IMR-90 (cell line): Measurements from ENCODE around the gene NEGR1. TPM values are rescaled to one million over a fixed set of nuclear protein-coding genes. Genes with fewer than 3 reads are reported as not detected.

Experiments
- ATAC-seq: fragments of 200-7000 bp; cut with Tn5 transposase; 2 replicates; pipeline ENCODE4 v1.9.1; 2020; ENCODE audit warnings: low read depth, mild to moderate bottlenecking, moderate library complexity
- BruUV-seq: library from RNA; stranded (reverse); fragments of 400-500 nt; replicated peaks from 2 replicates; lab custom pipeline; 2021; lab: Mats Ljungman, UMichigan
- CTCF ChIA-PET: fragments of 300-600 bp; formaldehyde crosslinking; extraction: SDS; loops from one replicate; lab custom pipeline; 2021; ENCODE audit warnings: antibody characterized with exemption; lab: Yijun Ruan, JAX
- POLR2A ChIA-PET: fragments of 300-600 bp; sonication (Branson Sonifier 250); formaldehyde crosslinking; loops from one replicate; lab custom pipeline; 2022; ENCODE audit warnings: antibody characterized with exemption; ENCODE audit not compliant: unreplicated experiment; lab: Charles Lee
- DNase-seq: peaks from one replicate; pipeline ENCODE4 v3.0.0; 2013
- H2AFZ ChIP-seq: replicated peaks from 2 replicates; pipeline ENCODE3; 2013; ENCODE audit warnings: low read length, mild to moderate bottlenecking; ENCODE audit not compliant: poor library complexity
- H2AK5ac ChIP-seq: 2 replicates; pipeline ENCODE4 v1.6.1; 2013; ENCODE audit warnings: low read depth, low read length, inconsistent platforms
- H2AK9ac ChIP-seq: replicated peaks from 2 replicates; pipeline ENCODE3; 2013; ENCODE audit warnings: mild to moderate bottlenecking, low read depth, low read length, moderate library complexity; ENCODE audit not compliant: poor library complexity
- H2BK120ac ChIP-seq: 2 replicates; pipeline ENCODE4 v1.6.1; 2013; ENCODE audit warnings: low read depth, low read length, inconsistent platforms
- H2BK15ac ChIP-seq: 3 replicates; pipeline ENCODE4 v1.6.1; 2013; ENCODE audit warnings: low read depth, low read length, inconsistent platforms
- H2BK20ac ChIP-seq: 2 replicates; pipeline ENCODE4 v1.6.1; 2013; ENCODE audit warnings: low read depth, mild to moderate bottlenecking, inconsistent platforms, low read length, moderate library complexity
- H2BK5ac ChIP-seq: 2 replicates; pipeline ENCODE4 v1.6.1; 2013; ENCODE audit warnings: mild to moderate bottlenecking, low read depth, low read length, inconsistent platforms; ENCODE audit not compliant: poor library complexity, severe bottlenecking
- H3K14ac ChIP-seq: replicated peaks from 2 replicates; pipeline ENCODE4 v1.6.1; 2013; ENCODE audit warnings: low read depth, low read length, inconsistent platforms
- H3K18ac ChIP-seq: 2 replicates; pipeline ENCODE4 v1.6.1; 2013; ENCODE audit warnings: low read depth, low read length, control low read depth
- H3K23ac ChIP-seq: 2 replicates; pipeline ENCODE4 v1.6.1; 2013; ENCODE audit warnings: low read depth, low read length, inconsistent platforms
- H3K27ac ChIP-seq: 2 replicates; pipeline ENCODE4 v1.5.1; 2013; ENCODE audit warnings: mild to moderate bottlenecking, control low read depth, low read length; ENCODE audit not compliant: insufficient read depth
- H3K27me3 ChIP-seq: 2 replicates; pipeline ENCODE4 v1.6.1; 2013; ENCODE audit warnings: low read length; ENCODE audit not compliant: control insufficient read depth, insufficient read depth
- H3K36me3 ChIP-seq: 2 replicates; pipeline ENCODE4 v1.6.1; 2013; ENCODE audit warnings: low read length, mixed read lengths; ENCODE audit not compliant: control insufficient read depth, insufficient read depth
- H3K4ac ChIP-seq: 2 replicates; pipeline ENCODE4 v1.6.1; 2013; ENCODE audit warnings: low read depth, low read length, inconsistent platforms
- H3K4me1 ChIP-seq: 2 replicates; pipeline ENCODE4 v1.6.1; 2013; ENCODE audit warnings: low read length, mixed read lengths; ENCODE audit not compliant: control insufficient read depth, insufficient read depth
- H3K4me2 ChIP-seq: 2 replicates; pipeline ENCODE4 v1.6.1; 2013; ENCODE audit warnings: low read depth, mild to moderate bottlenecking, control low read depth, low read length, moderate library complexity
- H3K4me3 ChIP-seq: 2 replicates; pipeline ENCODE4 v1.5.1; 2013; ENCODE audit warnings: low read depth, mild to moderate bottlenecking, control low read depth, low read length, moderate library complexity; ENCODE audit not compliant: insufficient read depth
- H3K56ac ChIP-seq: 2 replicates; pipeline ENCODE4 v1.6.1; 2013; ENCODE audit warnings: low read length, inconsistent platforms; ENCODE audit not compliant: insufficient read depth; ENCODE audit errors: extremely low read depth
- H3K79me1 ChIP-seq, 2 experiments: 2 replicates each; pipeline ENCODE4 v1.6.1; 2013; ENCODE audit warnings: low read length in 2 of 2, inconsistent platforms in 1 of 2, low read depth in 1 of 2
- H3K9ac ChIP-seq: 2 replicates; pipeline ENCODE4 v1.6.1; 2013; ENCODE audit warnings: low read depth, low read length, control low read depth
- H3K9me1 ChIP-seq: 2 replicates; pipeline ENCODE4 v1.6.1; 2013; ENCODE audit warnings: low read length, inconsistent platforms; ENCODE audit not compliant: insufficient read depth
- H3K9me3 ChIP-seq: 2 replicates; pipeline ENCODE4 v1.6.1; 2013; ENCODE audit warnings: low read length; ENCODE audit not compliant: control insufficient read depth, insufficient read depth
- H4K20me1 ChIP-seq: 2 replicates; pipeline ENCODE4 v1.6.1; 2013; ENCODE audit warnings: low read length, inconsistent platforms; ENCODE audit not compliant: insufficient read depth
- H4K5ac ChIP-seq: 2 replicates; pipeline ENCODE4 v1.6.1; 2013; ENCODE audit warnings: mild to moderate bottlenecking, low read depth, low read length, control low read depth
- H4K8ac ChIP-seq, 2 experiments: 2 replicates each; pipeline ENCODE4 v1.6.1; 2013; ENCODE audit warnings: low read depth in 2 of 2, low read length in 2 of 2, control low read depth in 1 of 2, inconsistent platforms in 1 of 2
- H4K91ac ChIP-seq: 2 replicates; pipeline ENCODE4 v1.6.1; 2013; ENCODE audit warnings: low read depth, low read length, inconsistent platforms; ENCODE audit not compliant: insufficient read depth
- MAZ ChIP-seq: IDR thresholded peaks from 2 replicates; pipeline ENCODE4 v1.6.1; 2012; ENCODE audit warnings: low read depth, mild to moderate bottlenecking, low read length, improper control_type of control experiment, moderate library complexity, borderline replicate concordance
- MXI1 ChIP-seq: IDR thresholded peaks from 2 replicates; pipeline ENCODE4 v1.6.1; 2012; ENCODE audit warnings: low read depth, mild to moderate bottlenecking, low read length, moderate library complexity, borderline replicate concordance
- NFE2L2 ChIP-seq: fragments of 150-350 bp; IDR thresholded peaks from 2 replicates; pipeline ENCODE4 v1.6.1; 2016; ENCODE audit warnings: low read depth, mild to moderate bottlenecking, low read length
- POLR2A ChIP-seq: IDR thresholded peaks from 2 replicates; pipeline ENCODE4 v1.6.1; 2012; ENCODE audit warnings: mild to moderate bottlenecking, low read depth, low read length
- RCOR1 ChIP-seq: IDR thresholded peaks from 2 replicates; pipeline ENCODE4 v1.6.1; 2012; ENCODE audit warnings: mild to moderate bottlenecking, low read length, improper control_type of control experiment; ENCODE audit not compliant: insufficient replicate concordance
- RFX5 ChIP-seq: IDR thresholded peaks from 2 replicates; pipeline ENCODE4 v1.8.0; 2012; ENCODE audit warnings: low read depth, mild to moderate bottlenecking, low read length, moderate library complexity
- dilution Hi-C: fragments of 300-500 bp; cut with HindIII; formaldehyde crosslinking; loops from one replicate; pipeline ENCODE4 v1.14.3; 2018; ENCODE audit warnings: low sequenced_read_pairs; ENCODE audit not compliant: unreplicated experiment
- in situ Hi-C: fragments of 300-500 bp; cut with MboI; formaldehyde crosslinking; loops from 3 replicates; pipeline ENCODE4 v1.14.3; 2019; ENCODE audit warnings: low sequenced_read_pairs, inconsistent platforms, mixed read lengths
- intact Hi-C: fragments of 100-400 bp; cut with micrococcal nuclease; formaldehyde crosslinking; loops from 2 replicates; pipeline ENCODE4 v1.10.0; 2022
- polyA plus RNA-seq, 3 experiments: library from polyadenylated mRNA; depleted of rRNA; stranded (reverse); fragments of >200 nt; gene quantifications; 2 replicates each; pipeline ENCODE4 v1.2.3, GENCODE V29; 2012; ENCODE audit warnings: low replicate concordance in 1 of 3
- total RNA-seq: library from RNA; depleted of rRNA; stranded (reverse); fragments of >200 nt; gene quantifications from 2 replicates; pipeline ENCODE4 v1.2.3, GENCODE V29; 2012
- TF ChIP-seq, protein P1 (sequence below): fragments of 150-350 bp; IDR thresholded peaks from 2 replicates; pipeline ENCODE4 v1.6.1; 2016; ENCODE audit warnings: low read depth, mild to moderate bottlenecking, low read length, moderate library complexity, borderline replicate concordance
- TF ChIP-seq, protein P2 (sequence below): conservative IDR thresholded peaks from 2 replicates; pipeline ENCODE4 v1.5.1; 2012; ENCODE audit warnings: mild to moderate bottlenecking, low read depth, low read length, improper control_type of control experiment
- TF ChIP-seq, protein P3 (sequence below): fragments of 150-350 bp; IDR thresholded peaks from 2 replicates; pipeline ENCODE4 v1.6.1; 2017; ENCODE audit warnings: mild to moderate bottlenecking, antibody characterized with exemption, low read length, low read depth

NEGR1 gene
- total and polyA plus RNA-seq, 2 of the 4 experiments (the other 2 are of a cell fraction): 5.1 to 9.1 TPM

DNA sequence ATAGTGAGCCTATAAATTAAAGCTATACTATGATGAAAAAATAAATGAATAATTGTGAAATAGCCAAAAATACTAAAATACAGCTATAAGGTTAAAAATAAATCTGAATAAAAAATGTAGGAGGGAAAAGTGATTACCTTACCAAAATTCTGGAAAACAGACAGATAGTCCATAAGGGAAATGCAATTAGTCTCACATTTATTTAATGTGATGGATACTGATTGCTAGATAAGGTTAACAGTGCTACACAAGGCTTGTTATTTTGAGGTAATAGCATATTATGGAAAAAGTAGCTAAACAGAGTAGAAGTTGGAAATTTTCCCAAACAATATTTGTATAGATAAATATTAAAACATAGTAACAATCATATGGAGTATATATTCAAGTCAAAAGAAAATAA is 413.0 kb downstream of the NEGR1 start:
- Histone ChIP-seq H2AK9ac (no peak overlapping the region), H3K18ac (no peak overlapping the region), H2AK5ac (no peak overlapping the region), H2BK120ac (no peak overlapping the region), H3K9ac (no peak overlapping the region), H4K5ac (no peak overlapping the region), H2BK20ac (no peak overlapping the region), H3K4me1 (no peaks in the 10 kb centered on the region), H3K79me1 (no peaks in the 10 kb centered on the region), H2BK15ac (no peak overlapping the region), H3K9me3 (no peaks in the 10 kb centered on the region), H3K23ac (no peak overlapping the region), H4K20me1 (no peaks in the 10 kb centered on the region), H4K8ac (no peak overlapping the region), H2BK5ac (no peak overlapping the region), H3K14ac (no peak overlapping the region), H2AFZ (no peak overlapping the region), H3K36me3 (no peaks in the 10 kb centered on the region), H3K9me1 (no peaks in the 10 kb centered on the region), H3K56ac (no peak overlapping the region), H3K4ac (no peak overlapping the region), H3K27me3 (no peaks in the 10 kb centered on the region), H3K4me3 (no peak overlapping the region), H3K4me2 (no peak overlapping the region), H3K27ac (no peak overlapping the region), H4K91ac (no peak overlapping the region)
- intact Hi-C loops (no loop called here), in situ Hi-C loops (no loop called here), dilution Hi-C loops (no loop called here)
- TF ChIP-seq, protein P1, sequence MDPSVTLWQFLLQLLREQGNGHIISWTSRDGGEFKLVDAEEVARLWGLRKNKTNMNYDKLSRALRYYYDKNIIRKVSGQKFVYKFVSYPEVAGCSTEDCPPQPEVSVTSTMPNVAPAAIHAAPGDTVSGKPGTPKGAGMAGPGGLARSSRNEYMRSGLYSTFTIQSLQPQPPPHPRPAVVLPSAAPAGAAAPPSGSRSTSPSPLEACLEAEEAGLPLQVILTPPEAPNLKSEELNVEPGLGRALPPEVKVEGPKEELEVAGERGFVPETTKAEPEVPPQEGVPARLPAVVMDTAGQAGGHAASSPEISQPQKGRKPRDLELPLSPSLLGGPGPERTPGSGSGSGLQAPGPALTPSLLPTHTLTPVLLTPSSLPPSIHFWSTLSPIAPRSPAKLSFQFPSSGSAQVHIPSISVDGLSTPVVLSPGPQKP: no peak
- TF ChIP-seq MAZ (no peak), MXI1 (no peak), RCOR1 (no peak), NFE2L2 (no peak), POLR2A (no peak), RFX5 (no peak)
- TF ChIP-seq, protein P2, sequence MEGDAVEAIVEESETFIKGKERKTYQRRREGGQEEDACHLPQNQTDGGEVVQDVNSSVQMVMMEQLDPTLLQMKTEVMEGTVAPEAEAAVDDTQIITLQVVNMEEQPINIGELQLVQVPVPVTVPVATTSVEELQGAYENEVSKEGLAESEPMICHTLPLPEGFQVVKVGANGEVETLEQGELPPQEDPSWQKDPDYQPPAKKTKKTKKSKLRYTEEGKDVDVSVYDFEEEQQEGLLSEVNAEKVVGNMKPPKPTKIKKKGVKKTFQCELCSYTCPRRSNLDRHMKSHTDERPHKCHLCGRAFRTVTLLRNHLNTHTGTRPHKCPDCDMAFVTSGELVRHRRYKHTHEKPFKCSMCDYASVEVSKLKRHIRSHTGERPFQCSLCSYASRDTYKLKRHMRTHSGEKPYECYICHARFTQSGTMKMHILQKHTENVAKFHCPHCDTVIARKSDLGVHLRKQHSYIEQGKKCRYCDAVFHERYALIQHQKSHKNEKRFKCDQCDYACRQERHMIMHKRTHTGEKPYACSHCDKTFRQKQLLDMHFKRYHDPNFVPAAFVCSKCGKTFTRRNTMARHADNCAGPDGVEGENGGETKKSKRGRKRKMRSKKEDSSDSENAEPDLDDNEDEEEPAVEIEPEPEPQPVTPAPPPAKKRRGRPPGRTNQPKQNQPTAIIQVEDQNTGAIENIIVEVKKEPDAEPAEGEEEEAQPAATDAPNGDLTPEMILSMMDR: no peak
- TF ChIP-seq, protein P3, sequence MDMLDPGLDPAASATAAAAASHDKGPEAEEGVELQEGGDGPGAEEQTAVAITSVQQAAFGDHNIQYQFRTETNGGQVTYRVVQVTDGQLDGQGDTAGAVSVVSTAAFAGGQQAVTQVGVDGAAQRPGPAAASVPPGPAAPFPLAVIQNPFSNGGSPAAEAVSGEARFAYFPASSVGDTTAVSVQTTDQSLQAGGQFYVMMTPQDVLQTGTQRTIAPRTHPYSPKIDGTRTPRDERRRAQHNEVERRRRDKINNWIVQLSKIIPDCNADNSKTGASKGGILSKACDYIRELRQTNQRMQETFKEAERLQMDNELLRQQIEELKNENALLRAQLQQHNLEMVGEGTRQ: no peak
- DNase-seq: no peak
- no peak for ATAC-seq
- ChIA-PET POLR2A (no interaction called here), CTCF (no interaction called here)
- BruUV-seq: no TSS peak
